ENCODE data around the gene NRARP. TPM values are rescaled to one million over a fixed set of nuclear protein-coding genes. Genes with fewer than 3 reads are reported as not detected.

Gene NRARP
- total and polyA plus RNA-seq, 10 of the 15 experiments (the other 5 are each of a cell fraction or from before 2014, with no cell fraction given) = 0.06 to 9.2 (median 2.2) TPM; not detected in 2

DNA sequence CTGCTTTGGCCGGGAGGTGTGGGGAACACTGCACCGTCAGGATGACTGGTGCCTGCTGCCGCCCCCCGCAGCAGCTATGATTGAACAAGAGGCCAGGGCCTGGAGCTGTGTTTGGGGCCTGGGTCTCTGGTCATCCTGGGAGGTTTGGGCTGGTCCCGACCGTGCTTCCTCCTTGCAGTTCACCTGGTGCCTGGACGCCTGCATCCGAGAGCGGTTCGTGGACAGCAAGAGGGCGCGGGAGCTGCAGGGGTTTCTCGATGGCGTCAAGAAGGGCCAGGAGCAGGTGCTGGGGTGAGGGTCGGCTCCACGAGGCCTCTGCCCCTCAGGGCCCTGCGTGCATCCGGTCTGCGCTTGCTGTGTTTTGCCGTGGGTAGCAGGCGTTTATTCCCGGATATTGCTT is 38.0 kb downstream of the NRARP start:
- H3K27me3 ChIP-seq (replicated peaks in 1 of 2; ENCODE audit: control insufficient read depth in 2 of 2, insufficient read depth in 2 of 2, low read length in 1 of 2) = no peaks in the 10 kb centered on the region
- no peaks in the 10 kb centered on the region for H4K20me1 ChIP-seq (ENCODE audit: control insufficient read depth, insufficient read depth)
- H3K79me2 ChIP-seq (ENCODE audit: control insufficient read depth, insufficient read depth, low read length) = 0 out of 2 replicates have a peak, but pooled peaks cover 2% of the 10 kb centered on the region
- TF ChIP-seq STAT1 (conservative IDR thresholded peaks at IDR 0.05) = no peak
- TF ChIP-seq CREM (IDR thresholded peaks at IDR 0.05; ENCODE audit: low read depth) = no peak
- TF ChIP-seq GABPA (IDR thresholded peaks at IDR 0.05; ENCODE audit: low read depth) = no peak
- no peak for TF ChIP-seq TCF3 (IDR thresholded peaks at IDR 0.05; ENCODE audit: borderline replicate concordance, insufficient read depth, low read depth, low read length)
- TF ChIP-seq ZSCAN29 (IDR thresholded peaks at IDR 0.05) = no peak
- no peak for TF ChIP-seq NR2F1 (conservative IDR thresholded peaks at IDR 0.05)
- TF ChIP-seq CEBPB (IDR thresholded peaks at IDR 0.05; ENCODE audit: borderline replicate concordance in 1 of 2, low read depth in 2 of 2, low read length in 2 of 2) = no peak
- TF ChIP-seq, protein P1, sequence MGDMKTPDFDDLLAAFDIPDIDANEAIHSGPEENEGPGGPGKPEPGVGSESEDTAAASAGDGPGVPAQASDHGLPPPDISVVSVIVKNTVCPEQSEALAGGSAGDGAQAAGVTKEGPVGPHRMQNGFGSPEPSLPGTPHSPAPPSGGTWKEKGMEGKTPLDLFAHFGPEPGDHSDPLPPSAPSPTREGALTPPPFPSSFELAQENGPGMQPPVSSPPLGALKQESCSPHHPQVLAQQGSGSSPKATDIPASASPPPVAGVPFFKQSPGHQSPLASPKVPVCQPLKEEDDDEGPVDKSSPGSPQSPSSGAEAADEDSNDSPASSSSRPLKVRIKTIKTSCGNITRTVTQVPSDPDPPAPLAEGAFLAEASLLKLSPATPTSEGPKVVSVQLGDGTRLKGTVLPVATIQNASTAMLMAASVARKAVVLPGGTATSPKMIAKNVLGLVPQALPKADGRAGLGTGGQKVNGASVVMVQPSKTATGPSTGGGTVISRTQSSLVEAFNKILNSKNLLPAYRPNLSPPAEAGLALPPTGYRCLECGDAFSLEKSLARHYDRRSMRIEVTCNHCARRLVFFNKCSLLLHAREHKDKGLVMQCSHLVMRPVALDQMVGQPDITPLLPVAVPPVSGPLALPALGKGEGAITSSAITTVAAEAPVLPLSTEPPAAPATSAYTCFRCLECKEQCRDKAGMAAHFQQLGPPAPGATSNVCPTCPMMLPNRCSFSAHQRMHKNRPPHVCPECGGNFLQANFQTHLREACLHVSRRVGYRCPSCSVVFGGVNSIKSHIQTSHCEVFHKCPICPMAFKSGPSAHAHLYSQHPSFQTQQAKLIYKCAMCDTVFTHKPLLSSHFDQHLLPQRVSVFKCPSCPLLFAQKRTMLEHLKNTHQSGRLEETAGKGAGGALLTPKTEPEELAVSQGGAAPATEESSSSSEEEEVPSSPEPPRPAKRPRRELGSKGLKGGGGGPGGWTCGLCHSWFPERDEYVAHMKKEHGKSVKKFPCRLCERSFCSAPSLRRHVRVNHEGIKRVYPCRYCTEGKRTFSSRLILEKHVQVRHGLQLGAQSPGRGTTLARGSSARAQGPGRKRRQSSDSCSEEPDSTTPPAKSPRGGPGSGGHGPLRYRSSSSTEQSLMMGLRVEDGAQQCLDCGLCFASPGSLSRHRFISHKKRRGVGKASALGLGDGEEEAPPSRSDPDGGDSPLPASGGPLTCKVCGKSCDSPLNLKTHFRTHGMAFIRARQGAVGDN (IDR thresholded peaks at IDR 0.05) = no peak
- no peak for TF ChIP-seq FOXM1 (IDR thresholded peaks at IDR 0.05; ENCODE audit: low read depth, low read length)
- TF ChIP-seq, protein P2, sequence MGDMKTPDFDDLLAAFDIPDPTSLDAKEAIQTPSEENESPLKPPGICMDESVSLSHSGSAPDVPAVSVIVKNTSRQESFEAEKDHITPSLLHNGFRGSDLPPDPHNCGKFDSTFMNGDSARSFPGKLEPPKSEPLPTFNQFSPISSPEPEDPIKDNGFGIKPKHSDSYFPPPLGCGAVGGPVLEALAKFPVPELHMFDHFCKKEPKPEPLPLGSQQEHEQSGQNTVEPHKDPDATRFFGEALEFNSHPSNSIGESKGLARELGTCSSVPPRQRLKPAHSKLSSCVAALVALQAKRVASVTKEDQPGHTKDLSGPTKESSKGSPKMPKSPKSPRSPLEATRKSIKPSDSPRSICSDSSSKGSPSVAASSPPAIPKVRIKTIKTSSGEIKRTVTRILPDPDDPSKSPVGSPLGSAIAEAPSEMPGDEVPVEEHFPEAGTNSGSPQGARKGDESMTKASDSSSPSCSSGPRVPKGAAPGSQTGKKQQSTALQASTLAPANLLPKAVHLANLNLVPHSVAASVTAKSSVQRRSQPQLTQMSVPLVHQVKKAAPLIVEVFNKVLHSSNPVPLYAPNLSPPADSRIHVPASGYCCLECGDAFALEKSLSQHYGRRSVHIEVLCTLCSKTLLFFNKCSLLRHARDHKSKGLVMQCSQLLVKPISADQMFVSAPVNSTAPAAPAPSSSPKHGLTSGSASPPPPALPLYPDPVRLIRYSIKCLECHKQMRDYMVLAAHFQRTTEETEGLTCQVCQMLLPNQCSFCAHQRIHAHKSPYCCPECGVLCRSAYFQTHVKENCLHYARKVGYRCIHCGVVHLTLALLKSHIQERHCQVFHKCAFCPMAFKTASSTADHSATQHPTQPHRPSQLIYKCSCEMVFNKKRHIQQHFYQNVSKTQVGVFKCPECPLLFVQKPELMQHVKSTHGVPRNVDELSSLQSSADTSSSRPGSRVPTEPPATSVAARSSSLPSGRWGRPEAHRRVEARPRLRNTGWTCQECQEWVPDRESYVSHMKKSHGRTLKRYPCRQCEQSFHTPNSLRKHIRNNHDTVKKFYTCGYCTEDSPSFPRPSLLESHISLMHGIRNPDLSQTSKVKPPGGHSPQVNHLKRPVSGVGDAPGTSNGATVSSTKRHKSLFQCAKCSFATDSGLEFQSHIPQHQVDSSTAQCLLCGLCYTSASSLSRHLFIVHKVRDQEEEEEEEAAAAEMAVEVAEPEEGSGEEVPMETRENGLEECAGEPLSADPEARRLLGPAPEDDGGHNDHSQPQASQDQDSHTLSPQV (IDR thresholded peaks at IDR 0.05) = no peak
- no peak for TF ChIP-seq IKZF1 (conservative IDR thresholded peaks at IDR 0.05)
- no peak for TF ChIP-seq MTA2 (IDR thresholded peaks at IDR 0.05; ENCODE audit: low read depth)
- TF ChIP-seq PML (IDR thresholded peaks at IDR 0.05; ENCODE audit: low read length) = no peak
- TF ChIP-seq BHLHE40 (IDR thresholded peaks at IDR 0.05; ENCODE audit: borderline replicate concordance in 1 of 2, low read depth in 2 of 2, low read length in 1 of 2) = no peak
- TF ChIP-seq POLR2AphosphoS5 (IDR thresholded peaks at IDR 0.05; ENCODE audit: low read length) = no peak
- no peak for TF ChIP-seq NFXL1 (IDR thresholded peaks at IDR 0.05; ENCODE audit: borderline replicate concordance)
- intact Hi-C loops (cut with micrococcal nuclease; ENCODE audit: unreplicated experiment) = no loop called here
- DNase-seq (ENCODE audit: low read depth, low spot score) (no peak), ATAC-seq (no peak), FAIRE-seq (no peak)
- ChIA-PET CTCF (interaction anchor here (1.8 kb wide), 1 partner anchor 8 kb away, joined by 5 read pairs; no protein-coding TSS in a partner anchor), POLR2A (no interaction called here), SMC1A (ENCODE audit: uncharacterized antibody, unreplicated experiment) (no interaction called here), RAD21 (ENCODE audit: unreplicated experiment) (no interaction called here)
- no peak overlapping the region for H3K9ac ChIP-seq (ENCODE audit: control insufficient read depth, insufficient read depth, low read length)
- peaks cover 2 to 14% of the 10 kb centered on the region in 2 experiments for H3K36me3 ChIP-seq (ENCODE audit: control insufficient read depth in 2 of 2, insufficient read depth in 2 of 2, low read length in 1 of 2)
- no peak overlapping the region for H3K4me3 ChIP-seq
- in situ Hi-C loops (cut with MboI) = no loop called here
- WGBS (ENCODE audit: insufficient coverage, insufficient replicate concordance, low lambda C conversion rate, missing lambda C conversion rate) = 98% methylated on average over 22 of the region's 22 CpGs
- H3K4me1 ChIP-seq (ENCODE audit: control insufficient read depth, insufficient read depth, low read length) = peaks cover 11% of the 10 kb centered on the region
- H3K27ac ChIP-seq (ENCODE audit: control insufficient read depth, insufficient read depth) = no peak overlapping the region
- no peak overlapping the region for H2AFZ ChIP-seq (ENCODE audit: control insufficient read depth, low read depth, low read length)
- no peak overlapping the region for H3K4me2 ChIP-seq (ENCODE audit: control insufficient read depth, insufficient read depth)
- BruUV-seq (replicated peaks) = no TSS peak
- no peaks in the 10 kb centered on the region for H3K9me3 ChIP-seq (replicated peaks; ENCODE audit: control insufficient read depth, insufficient read depth, low read length)

All from GM12878 (cell line).